AG09309 (cell line): Measurements from ENCODE around the gene CREB5.

Experiments
- DNase-seq: peaks from one replicate; pipeline ENCODE4 v3.0.0-alpha.2; 2010; ENCODE audit warnings: low read depth
- H3K4me3 ChIP-seq: 2 replicates; pipeline ENCODE4 v1.5.1; 2011; ENCODE audit warnings: mild to moderate bottlenecking, low read depth, low read length, moderate library complexity; ENCODE audit not compliant: control insufficient read depth
- CTCF ChIP-seq: IDR thresholded peaks from 2 replicates; pipeline ENCODE4 v1.5.1; 2011; ENCODE audit warnings: mild to moderate bottlenecking, low read depth, low read length, inconsistent platforms; ENCODE audit not compliant: insufficient read depth, control insufficient read depth; ENCODE audit errors: missing control alignments

The CREB5 gene

GRCh38 chr7:28808796-28809533, 396.6 kb downstream of the CREB5 start:
- no peak for DNase-seq
- no peak overlapping the region for H3K4me3 ChIP-seq
- no peak for TF ChIP-seq CTCF

GRCh38 chr7:28811008-28811407, 398.7 kb downstream of the CREB5 start:
- no peak for DNase-seq
- H3K4me3 ChIP-seq = no peak overlapping the region
- no peak for TF ChIP-seq CTCF

GRCh38 chr7:28811701-28812430, 399.5 kb downstream of the CREB5 start:
- DNase-seq = no peak
- H3K4me3 ChIP-seq = no peak overlapping the region
- no peak for TF ChIP-seq CTCF

- no peak overlapping the region for H3K4me3 ChIP-seq
Measured at GRCh38 chr7:28812616-28813015, 400.3 kb downstream of the CREB5 start.

GRCh38 chr7:28813243-28813962, 401.1 kb downstream of the CREB5 start:
- no peak for DNase-seq
- H3K4me3 ChIP-seq = no peak overlapping the region
- no peak for TF ChIP-seq CTCF

More at GRCh38 chr7:28812616-28813015, 400.3 kb downstream of the CREB5 start:
- DNase-seq = no peak
- no peak for TF ChIP-seq CTCF

GRCh38 chr7:28815369-28815927, 403.1 kb downstream of the CREB5 start:
- no peak for TF ChIP-seq CTCF
- H3K4me3 ChIP-seq = no peak overlapping the region
- DNase-seq = no peak
